Chondrocyte (in vitro differentiated cells): ENCODE measurements around the gene ATP1A2. TPM values are rescaled to one million over a fixed set of nuclear protein-coding genes. Genes with fewer than 3 reads are reported as not detected.

Source experiments
- DNase-seq: peaks from one replicate; pipeline ENCODE4 v3.0.0; 2021; ENCODE audit warnings: mixed read lengths, low spot score
- H3K27ac Mint-ChIP-seq: one replicate; pipeline ENCODE4 v1.8.0; 2021; ENCODE audit warnings: mild to moderate bottlenecking, moderate library complexity, mixed read lengths; ENCODE audit not compliant: unreplicated experiment
- H3K27me3 Mint-ChIP-seq: 2 replicates; pipeline ENCODE4 v1.8.0; 2021; ENCODE audit warnings: low read depth, mixed read lengths
- H3K36me3 Mint-ChIP-seq: 2 replicates; pipeline ENCODE4 v1.8.0; 2021; ENCODE audit warnings: low read depth, mixed read lengths
- H3K4me1 Mint-ChIP-seq: 2 replicates; pipeline ENCODE4 v1.8.0; 2021; ENCODE audit warnings: low read depth, mild to moderate bottlenecking, mixed read lengths
- H3K4me3 Mint-ChIP-seq: one replicate; pipeline ENCODE4 v1.8.0; 2021; ENCODE audit warnings: mild to moderate bottlenecking, moderate library complexity, mixed read lengths; ENCODE audit not compliant: unreplicated experiment
- H3K9me3 Mint-ChIP-seq: 2 replicates; pipeline ENCODE4 v1.8.0; 2021; ENCODE audit warnings: low read depth, mixed read lengths
- CTCF ChIP-seq: fragments of 200-600 bp; sonication (generic); IDR thresholded peaks from 2 replicates; pipeline ENCODE4 v1.5.0; 2021; ENCODE audit warnings: antibody characterized with exemption, mild to moderate bottlenecking, moderate library complexity
- total RNA-seq: library from RNA; stranded (reverse); gene quantifications from 3 replicates; pipeline ENCODE4 v1.2.1, GENCODE V29; 2021

ATP1A2 gene
- total RNA-seq, 1 donor from 2014 or later: 2.9 TPM

GRCh38 chr1:160092366-160093068 lies 23.0 kb upstream of the ATP1A2 start:
- Mint-ChIP-seq H3K4me3 (no peak overlapping the region), H3K9me3 (no peaks in the 10 kb centered on the region), H3K27me3 (no peaks in the 10 kb centered on the region), H3K36me3 (peaks cover 5% of the 10 kb centered on the region), H3K4me1 (peaks cover 4% of the 10 kb centered on the region), H3K27ac (no peak overlapping the region)
- TF ChIP-seq CTCF: no peak
- no peak for DNase-seq

GRCh38 chr1:160093069-160093395 lies 22.5 kb upstream of the ATP1A2 start:
- Mint-ChIP-seq H3K27ac (no peak overlapping the region), H3K27me3 (no peaks in the 10 kb centered on the region), H3K36me3 (peaks cover 5% of the 10 kb centered on the region), H3K9me3 (no peaks in the 10 kb centered on the region), H3K4me3 (no peak overlapping the region), H3K4me1 (peaks cover 9% of the 10 kb centered on the region)
- no peak for TF ChIP-seq CTCF
- DNase-seq: no peak

- Mint-ChIP-seq H3K4me1 (peaks cover 9% of the 10 kb centered on the region), H3K4me3 (no peak overlapping the region), H3K27ac (no peak overlapping the region), H3K27me3 (no peaks in the 10 kb centered on the region), H3K36me3 (peaks cover 5% of the 10 kb centered on the region), H3K9me3 (no peaks in the 10 kb centered on the region)
- peak; percentile 75 for DNase-seq
- TF ChIP-seq CTCF: no peak
Measured at GRCh38 chr1:160093624-160094290, 21.8 kb upstream of the ATP1A2 start.

GRCh38 chr1:160094291-160094625 lies 21.3 kb upstream of the ATP1A2 start:
- H3K27ac Mint-ChIP-seq: no peak overlapping the region
- peaks cover 11% of the 10 kb centered on the region for H3K4me1 Mint-ChIP-seq
- no peaks in the 10 kb centered on the region for H3K27me3 Mint-ChIP-seq
- no peaks in the 10 kb centered on the region for H3K9me3 Mint-ChIP-seq
- no peak for DNase-seq
- no peak for TF ChIP-seq CTCF
- peaks cover 5% of the 10 kb centered on the region for H3K36me3 Mint-ChIP-seq
- H3K4me3 Mint-ChIP-seq: no peak overlapping the region

GRCh38 chr1:160094806-160095205 lies 20.8 kb upstream of the ATP1A2 start:
- DNase-seq: no peak
- Mint-ChIP-seq H3K36me3 (peaks cover 5% of the 10 kb centered on the region), H3K9me3 (no peaks in the 10 kb centered on the region), H3K27ac (no peak overlapping the region), H3K27me3 (no peaks in the 10 kb centered on the region), H3K4me1 (peaks cover 13% of the 10 kb centered on the region), H3K4me3 (no peak overlapping the region)
- TF ChIP-seq CTCF: no peak
